SK-MEL-5 (cell line): ENCODE results near the gene CEP83. TPM values are rescaled to one million over a fixed set of nuclear protein-coding genes. Genes with fewer than 3 reads are reported as not detected.
"Not testable (repeated sequence)": the region's sequence is repeated elsewhere in the genome, so short reads cannot be mapped to it uniquely, and the experiment has no call there.

Source experiments
- DNase-seq: peaks from one replicate; pipeline ENCODE4 v3.0.0-alpha.2; 2016; ENCODE audit warnings: low read depth, low spot score
- in situ Hi-C: cut with HindIII; loops from 2 replicates; pipeline ENCODE4 v1.10.0; 2016; ENCODE audit warnings: low sequenced_read_pairs, high pct_unique_total_duplicates, low pct_unique_long_range_greater_than_20kb
- polyA plus RNA-seq, 2 experiments: library from polyadenylated mRNA; depleted of rRNA; stranded (reverse); fragments of >200 nt; gene quantifications; 2 replicates each; pipeline ENCODE4 v1.2.3, GENCODE V29; 2015
- total RNA-seq: library from RNA; depleted of rRNA; stranded (reverse); fragments of >200 nt; shearing (Covaris generic); gene quantifications from 2 replicates; pipeline ENCODE4 v1.2.3, GENCODE V29; 2014; rRNA removed

CEP83 gene
- total RNA-seq = 12.0 and 20.5 TPM in 2 replicates
- polyA plus RNA-seq (2015; cell fraction: cytosol; rRNA removed) = 7.0 and 11.8 TPM in 2 replicates
- polyA plus RNA-seq (2015; cell fraction: nucleus; rRNA removed) = 163 and 208 TPM in 2 replicates

- DNase-seq = peak; percentile 93
- in situ Hi-C loops = no loop called here
Observed at GRCh38 chr12:94459728-94460615, at the start of gene CEP83. TSS of gene CEP83 (minus strand) at chr12:94459867. CDS start at chr12:94412490, 47,377 bp downstream.

- in situ Hi-C loops = no loop called here
- no peak for DNase-seq
Observed at GRCh38 chr12:94509317-94509716, 49.6 kb upstream of the CEP83 start.

GRCh38 chr12:94507455-94507854 is 47.8 kb upstream of the CEP83 start:
- in situ Hi-C loops = no loop called here
- DNase-seq = no peak

- DNase-seq = peak; percentile 38
- in situ Hi-C loops = no loop called here
Observed at GRCh38 chr12:94504386-94504785, 44.7 kb upstream of the CEP83 start.

- DNase-seq = no peak
- in situ Hi-C loops = no loop called here
Observed at GRCh38 chr12:94503619-94504018, 44.0 kb upstream of the CEP83 start.

- in situ Hi-C loops = no loop called here
- DNase-seq = no peak
Observed at GRCh38 chr12:94500831-94501567, 41.3 kb upstream of the CEP83 start.

- DNase-seq = no peak
- in situ Hi-C loops = no loop called here
Observed at GRCh38 chr12:94498698-94499097, 39.0 kb upstream of the CEP83 start.

- in situ Hi-C loops = no loop called here
- DNase-seq = no peak
Observed at GRCh38 chr12:94498073-94498472, 38.4 kb upstream of the CEP83 start.

- in situ Hi-C loops = no loop called here
- no peak for DNase-seq
Observed at GRCh38 chr12:94495445-94496115, 35.9 kb upstream of the CEP83 start.

- in situ Hi-C loops = no loop called here
- DNase-seq = no peak
Observed at GRCh38 chr12:94491489-94491888, 31.8 kb upstream of the CEP83 start.

- DNase-seq = no peak
- in situ Hi-C loops = no loop called here
Observed at GRCh38 chr12:94488463-94488862, 28.8 kb upstream of the CEP83 start.

GRCh38 chr12:94481734-94482133 is 22.1 kb upstream of the CEP83 start:
- in situ Hi-C loops = no loop called here
- peak; percentile 58 for DNase-seq

- in situ Hi-C loops = no loop called here
- no peak for DNase-seq
Observed at GRCh38 chr12:94469522-94469921, 9.9 kb upstream of the CEP83 start.

- in situ Hi-C loops = no loop called here
- no peak for DNase-seq
Observed at GRCh38 chr12:94460616-94460959, 921 bp upstream of the CEP83 start.

- in situ Hi-C loops = no loop called here
- peak; percentile 7 for DNase-seq
Observed at GRCh38 chr12:94458877-94459727, 565 bp downstream of the CEP83 start.

GRCh38 chr12:94457311-94457710 is 2.4 kb downstream of the CEP83 start:
- in situ Hi-C loops = no loop called here
- no peak for DNase-seq

- in situ Hi-C loops = not testable (repeated sequence)
Observed at GRCh38 chr12:94454318-94454717, 5.3 kb downstream of the CEP83 start.

More at GRCh38 chr12:94454318-94454717, 5.3 kb downstream of the CEP83 start:
- not testable (repeated sequence) for DNase-seq
